GM21515 (cell line): ENCODE measurements around the gene SOX18.
"Not testable (repeated sequence)": the region's sequence is repeated elsewhere in the genome, so short reads cannot be mapped to it uniquely, and the experiment has no call there.

Experiments
- ATAC-seq: cut with Tn5 transposase; IDR thresholded peaks from one replicate; pipeline ENCODE4 v1.9.1; 2021; ENCODE audit not compliant: unreplicated experiment

Gene SOX18

DNA sequence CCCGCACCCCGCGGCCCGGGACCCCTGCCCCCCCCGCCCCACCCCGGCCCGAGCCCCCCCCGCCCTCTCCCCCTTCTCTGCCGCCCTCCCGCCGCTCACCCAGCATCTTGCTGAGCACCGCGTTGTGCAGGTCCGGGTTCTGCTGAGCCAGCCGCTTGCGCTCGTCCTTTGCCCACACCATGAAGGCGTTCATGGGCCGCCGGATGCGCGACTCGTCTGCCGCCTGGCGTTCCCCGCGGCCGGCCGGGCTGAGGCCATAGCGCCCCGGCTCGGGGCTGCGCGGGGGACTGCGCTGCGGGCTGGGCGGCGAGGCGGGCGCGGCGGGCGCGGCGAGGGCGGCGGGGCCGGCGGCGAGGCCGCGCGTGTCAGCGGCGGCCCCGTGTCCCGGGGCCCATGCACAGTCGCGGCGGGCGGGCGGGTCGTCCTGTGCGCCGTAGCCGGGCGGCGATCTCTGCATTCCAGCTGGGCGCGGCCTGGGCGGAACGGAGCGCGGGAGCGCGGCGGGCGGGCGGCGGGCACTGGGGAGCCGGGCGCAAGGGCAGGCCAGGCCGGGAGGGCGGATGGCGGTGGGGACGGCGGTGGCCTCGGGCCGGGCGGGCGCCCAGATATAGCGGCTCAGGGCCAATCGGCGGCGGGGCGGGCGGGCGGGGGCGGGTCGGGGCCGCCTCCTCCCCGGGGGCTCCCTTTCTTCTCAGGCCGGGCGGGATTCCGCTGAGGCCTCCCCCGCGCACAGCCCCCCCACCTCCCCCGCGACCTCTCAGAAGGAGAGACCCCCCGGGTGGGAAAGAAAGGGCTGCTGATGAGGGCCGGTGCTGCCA, at the start of gene SOX18:
Gene SOX18 (minus strand): TSS at position 580 of the 818 bp plus-strand sequence. CDS start 123 bp downstream, at position 457.
- no peak for ATAC-seq

- ATAC-seq: no peak
Observed at GRCh38 chr20:64098471-64099013, 49.1 kb upstream of the SOX18 start.

GRCh38 chr20:64096535-64096934, 47.1 kb upstream of the SOX18 start:
- no peak for ATAC-seq

- no peak for ATAC-seq
Observed at GRCh38 chr20:64095927-64096326, 46.5 kb upstream of the SOX18 start.

- ATAC-seq: no peak
Observed at GRCh38 chr20:64095455-64095854, 46.0 kb upstream of the SOX18 start.

- ATAC-seq: no peak
Observed at GRCh38 chr20:64093013-64093503, 43.6 kb upstream of the SOX18 start.

DNA sequence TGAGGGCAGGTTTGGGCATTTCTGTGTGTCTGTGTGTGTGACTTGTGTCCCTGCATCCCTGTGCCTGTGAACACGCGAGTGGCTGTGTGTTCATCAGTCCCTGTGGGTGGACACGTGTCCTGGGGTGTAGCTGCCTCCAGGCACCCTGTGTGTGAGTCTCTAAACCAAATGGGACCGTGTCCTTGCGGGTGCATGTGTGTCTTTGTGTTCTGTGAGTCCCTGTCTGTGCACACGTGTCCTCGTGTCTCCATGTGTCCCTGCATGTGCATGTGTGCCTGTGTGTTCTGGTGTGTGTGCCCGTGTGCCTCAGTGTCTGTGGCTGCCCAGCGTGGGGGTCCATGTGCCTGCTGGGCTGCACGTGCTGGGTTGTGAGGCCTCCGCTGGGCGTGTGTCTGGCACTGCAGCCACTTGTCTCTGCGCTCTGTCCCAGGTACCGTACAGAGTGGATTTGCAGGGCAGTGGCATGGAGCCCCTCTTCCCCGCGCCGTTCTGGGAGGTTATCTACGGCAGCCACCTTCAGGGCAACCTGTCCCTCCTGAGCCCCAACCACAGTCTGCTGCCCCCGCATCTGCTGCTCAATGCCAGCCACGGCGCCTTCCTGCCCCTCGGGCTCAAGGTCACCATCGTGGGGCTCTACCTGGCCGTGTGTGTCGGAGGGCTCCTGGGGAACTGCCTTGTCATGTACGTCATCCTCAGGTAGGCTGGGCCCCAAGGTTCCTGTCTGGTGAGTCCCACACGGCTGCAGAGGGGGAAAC, 43.0 kb upstream of the SOX18 start:
- ATAC-seq: no peak

DNA sequence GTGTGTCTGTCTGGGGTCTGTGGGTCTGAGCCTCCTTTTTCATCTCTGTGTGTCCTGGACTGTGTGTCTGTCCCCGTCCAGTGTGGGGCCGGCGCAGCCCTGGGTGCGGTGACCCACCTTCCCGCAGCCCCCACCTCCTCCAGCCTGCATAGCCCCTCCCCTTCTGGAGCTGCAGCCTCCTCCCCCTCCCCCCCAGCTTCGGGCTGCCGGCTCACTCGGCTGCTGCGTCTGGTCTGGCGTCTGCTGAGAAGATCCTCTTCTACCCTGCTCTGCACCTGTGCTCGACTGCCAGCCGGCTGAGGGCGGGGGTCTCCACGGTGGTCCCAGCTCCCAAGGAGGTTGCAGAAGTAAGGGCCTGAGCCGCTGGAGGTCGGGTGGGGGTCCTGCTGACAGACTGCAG, 42.3 kb upstream of the SOX18 start:
- no peak for ATAC-seq

DNA sequence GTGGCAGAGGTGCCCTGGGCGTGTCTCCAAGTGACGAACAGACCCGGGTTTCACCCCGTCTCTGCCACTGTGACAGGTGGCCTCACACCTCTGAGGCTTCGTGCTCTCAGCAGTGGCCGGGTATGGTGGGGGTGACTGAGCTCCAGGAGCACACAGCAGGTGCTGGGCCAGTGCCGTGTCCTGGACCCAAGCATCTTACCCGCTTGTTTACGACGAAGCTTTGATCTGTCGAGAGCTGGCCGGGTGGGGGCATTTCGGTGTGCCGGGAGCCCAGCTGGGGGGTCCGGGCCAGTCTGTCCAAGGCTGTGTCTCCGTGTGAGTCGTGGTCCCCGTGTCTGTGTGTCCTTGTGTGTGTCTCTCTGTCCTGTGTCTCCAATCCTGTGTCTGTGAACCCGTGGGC, 41.9 kb upstream of the SOX18 start:
- ATAC-seq: no peak

DNA sequence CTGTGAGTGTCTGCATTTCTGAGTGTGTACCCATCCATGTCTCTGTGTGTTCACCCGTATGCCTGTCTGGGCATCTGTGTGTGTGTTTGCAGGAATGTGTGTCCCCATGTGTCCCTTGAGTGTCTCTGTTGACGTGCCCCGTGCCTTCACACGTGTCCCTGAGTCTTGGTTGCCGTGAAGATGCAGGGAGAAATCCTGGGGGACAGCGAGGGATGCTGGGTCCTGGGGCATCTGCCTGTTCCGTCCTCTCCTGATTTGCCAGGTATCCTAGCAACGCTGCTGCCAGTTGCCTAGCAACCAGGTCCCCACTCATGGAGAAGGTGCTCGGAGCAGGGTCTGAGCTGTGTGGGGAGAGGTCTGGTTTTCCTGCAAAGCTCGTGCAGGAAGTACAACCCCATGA, 40.7 kb upstream of the SOX18 start:
- no peak for ATAC-seq

DNA sequence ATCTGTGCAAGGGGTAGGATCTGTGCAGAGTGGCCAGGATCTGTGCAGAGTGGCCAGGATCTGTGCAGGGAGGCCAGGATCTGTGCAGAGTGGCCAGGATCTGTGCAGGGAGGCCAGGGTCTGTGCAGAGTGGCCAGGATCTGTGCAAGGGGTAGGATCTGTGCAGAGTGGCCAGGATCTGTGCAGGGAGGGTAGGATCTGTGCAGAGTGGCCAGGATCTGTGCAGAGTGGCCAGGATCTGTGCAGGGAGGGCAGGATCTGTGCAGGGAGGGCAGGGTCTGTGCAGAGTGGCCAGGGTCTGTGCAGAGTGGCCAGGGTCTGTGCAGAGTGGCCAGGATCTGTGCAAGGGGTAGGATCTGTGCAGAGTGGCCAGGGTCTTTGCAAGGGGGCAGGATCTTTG, 39.1 kb upstream of the SOX18 start:
- ATAC-seq: not testable (repeated sequence)

GRCh38 chr20:64087226-64087825, 37.9 kb upstream of the SOX18 start:
- ATAC-seq: not testable (repeated sequence)

DNA sequence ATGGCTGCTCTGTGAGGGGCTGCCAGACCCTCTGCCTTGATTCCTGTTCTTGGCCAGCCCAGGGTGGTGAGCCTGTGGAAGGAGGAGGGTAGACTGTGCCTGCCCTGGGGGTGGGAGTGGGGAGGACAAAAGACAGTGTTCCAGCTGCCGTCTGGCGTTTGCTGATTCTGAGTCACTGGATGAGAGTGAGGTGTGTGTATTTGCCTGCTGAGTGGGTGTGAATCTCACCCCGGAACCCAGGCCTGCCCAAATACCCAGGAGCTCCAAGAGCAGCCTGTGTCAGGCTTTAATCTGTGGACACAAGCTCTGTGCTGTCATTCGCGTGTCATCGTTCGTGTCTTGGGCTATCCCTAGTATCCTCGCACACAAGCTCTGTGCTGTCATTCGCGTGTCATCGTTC, 37.4 kb upstream of the SOX18 start:
- ATAC-seq: no peak

GRCh38 chr20:64084685-64085152, 35.3 kb upstream of the SOX18 start:
- ATAC-seq: no peak

- ATAC-seq: no peak
Observed at GRCh38 chr20:64083804-64084684, 34.6 kb upstream of the SOX18 start, which contains the start of gene LKAAEAR1. Gene LKAAEAR1, minus strand, starts transcription at chr20:64084398. Its CDS starts 179 bp downstream, at chr20:64084219.

DNA sequence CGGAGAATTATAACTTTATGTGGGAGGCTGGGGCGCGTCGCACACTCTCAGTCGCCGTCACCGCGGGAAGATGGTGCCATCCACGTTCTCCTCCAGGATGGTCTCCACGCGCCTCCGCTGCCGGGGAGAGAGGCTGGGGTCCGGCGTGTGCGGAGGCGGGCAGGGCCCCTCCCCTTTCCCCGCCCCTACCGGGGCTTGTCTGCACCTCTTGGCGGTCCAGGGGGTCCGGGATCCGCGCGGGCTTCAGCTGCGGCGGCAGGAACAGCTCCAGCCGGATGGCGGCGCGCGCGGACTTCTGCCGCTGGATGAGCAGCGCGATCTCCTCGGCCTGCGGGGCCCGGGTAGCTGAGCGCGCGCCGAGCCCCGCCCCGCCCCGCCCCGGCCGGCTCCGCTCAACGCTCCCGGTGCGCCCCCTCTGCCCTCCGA, 34.0 kb upstream of the SOX18 start:
- ATAC-seq: no peak

GRCh38 chr20:64082820-64083377, 33.5 kb upstream of the SOX18 start:
- no peak for ATAC-seq

DNA sequence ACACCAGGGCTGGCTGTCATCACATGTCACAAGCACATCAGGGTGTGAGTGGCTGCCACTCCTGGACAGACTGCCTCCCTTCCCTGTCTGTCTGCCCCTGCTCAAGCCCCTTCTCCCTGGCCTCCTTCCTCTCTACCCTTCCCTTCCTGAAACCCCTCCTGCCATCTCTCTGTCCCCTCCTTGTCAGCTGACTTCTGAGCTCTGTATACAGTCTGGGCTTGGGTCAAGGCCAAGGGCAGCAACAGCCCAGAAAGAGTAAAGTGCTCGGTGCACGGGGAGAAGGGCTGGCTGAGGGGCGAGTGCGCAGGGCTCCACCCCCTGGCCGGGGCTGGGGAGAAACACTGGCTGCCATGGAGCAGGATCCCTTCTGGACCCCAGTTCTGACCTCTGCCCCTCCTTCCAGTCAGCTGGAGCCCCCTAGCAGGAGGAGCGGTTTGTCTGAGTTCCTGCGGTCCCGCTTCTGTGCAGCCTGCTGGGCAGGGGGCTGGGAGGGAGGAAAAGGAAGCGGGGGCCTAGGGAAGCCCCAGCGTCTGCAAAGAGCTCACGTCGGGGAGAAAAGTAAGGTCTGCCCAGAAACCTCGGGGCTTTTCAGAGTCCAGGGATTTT, 32.8 kb upstream of the SOX18 start:
- no peak for ATAC-seq

- ATAC-seq: no peak
Observed at GRCh38 chr20:64081624-64081964, 32.2 kb upstream of the SOX18 start.
